Suprapubic skin (tissue), 3 donors: ENCODE measurements around the gene EGFR.

Experiments used
- POLR2A ChIP-seq, 2 donors: fragments of 450-650 bp; IDR thresholded peaks; one replicate each; pipeline ENCODE4 v1.6.1; 2017; ENCODE audit warnings: antibody characterized with exemption in 2 of 2, mild to moderate bottlenecking in 2 of 2, moderate library complexity in 2 of 2
- TF ChIP-seq, protein P1 (sequence below), 2 donors: fragments of 200-600 bp in 1 of 2; fragments of 450-650 bp in 1 of 2; sonication (generic) in 1 of 2; IDR thresholded peaks; one replicate each; pipeline ENCODE4 v1.5.1; 2016 to 2019; ENCODE audit warnings: antibody characterized with exemption in 2 of 2, mild to moderate bottlenecking in 1 of 2, moderate library complexity in 1 of 2

DNA sequence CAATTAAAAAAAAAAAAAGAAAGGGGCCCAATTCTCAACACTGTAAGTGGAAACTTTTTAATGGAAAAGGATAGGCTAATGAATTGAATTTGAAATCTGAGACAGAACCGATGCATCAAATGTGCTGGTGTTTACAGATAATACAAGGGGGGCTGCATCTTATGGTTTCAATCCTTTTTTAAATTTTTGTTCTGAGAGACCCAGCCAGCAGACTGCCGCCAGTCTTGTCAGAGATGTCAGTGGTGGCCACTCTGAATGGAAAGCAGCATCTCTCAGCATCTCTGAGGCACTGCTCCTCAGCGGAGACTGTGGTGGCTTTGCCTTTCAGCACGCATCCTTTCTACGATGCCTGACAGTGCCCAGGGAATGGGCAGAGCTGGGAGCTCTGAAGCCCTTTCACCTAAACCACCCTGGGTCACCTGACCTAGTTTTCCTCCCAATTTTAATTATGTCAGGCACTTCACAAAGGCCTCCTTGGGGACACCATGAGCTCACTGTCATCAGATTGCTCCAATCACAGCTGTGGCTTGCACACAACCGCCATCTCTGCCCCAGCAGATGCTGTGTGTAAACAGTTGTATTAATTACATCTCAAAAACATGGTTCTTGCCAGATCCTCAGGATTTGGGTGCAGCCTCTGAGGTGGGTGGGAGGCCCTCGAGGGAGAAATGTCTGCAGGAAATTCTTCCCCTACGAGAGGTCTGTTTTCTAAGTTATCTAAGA lies 81.2 kb downstream of the EGFR start:
- TF ChIP-seq, protein P1, sequence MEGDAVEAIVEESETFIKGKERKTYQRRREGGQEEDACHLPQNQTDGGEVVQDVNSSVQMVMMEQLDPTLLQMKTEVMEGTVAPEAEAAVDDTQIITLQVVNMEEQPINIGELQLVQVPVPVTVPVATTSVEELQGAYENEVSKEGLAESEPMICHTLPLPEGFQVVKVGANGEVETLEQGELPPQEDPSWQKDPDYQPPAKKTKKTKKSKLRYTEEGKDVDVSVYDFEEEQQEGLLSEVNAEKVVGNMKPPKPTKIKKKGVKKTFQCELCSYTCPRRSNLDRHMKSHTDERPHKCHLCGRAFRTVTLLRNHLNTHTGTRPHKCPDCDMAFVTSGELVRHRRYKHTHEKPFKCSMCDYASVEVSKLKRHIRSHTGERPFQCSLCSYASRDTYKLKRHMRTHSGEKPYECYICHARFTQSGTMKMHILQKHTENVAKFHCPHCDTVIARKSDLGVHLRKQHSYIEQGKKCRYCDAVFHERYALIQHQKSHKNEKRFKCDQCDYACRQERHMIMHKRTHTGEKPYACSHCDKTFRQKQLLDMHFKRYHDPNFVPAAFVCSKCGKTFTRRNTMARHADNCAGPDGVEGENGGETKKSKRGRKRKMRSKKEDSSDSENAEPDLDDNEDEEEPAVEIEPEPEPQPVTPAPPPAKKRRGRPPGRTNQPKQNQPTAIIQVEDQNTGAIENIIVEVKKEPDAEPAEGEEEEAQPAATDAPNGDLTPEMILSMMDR (IDR thresholded peaks at IDR 0.05): no peak
- no peak for TF ChIP-seq POLR2A (IDR thresholded peaks at IDR 0.05)
